Activated CD8-positive, alpha-beta memory T cell treated with anti-CD3 and anti-CD28 coated beads for 1 hour (primary cell): ENCODE measurements around the gene EXOC2.
"Not testable (repeated sequence)": the region's sequence is repeated elsewhere in the genome, so short reads cannot be mapped to it uniquely, and the experiment has no call there.

Source experiments
- DNase-seq, 2 donors: peaks; one replicate each; pipeline ENCODE4 v3.0.0-alpha.2; 2020; ENCODE audit warnings: low read depth in 1 of 2; ENCODE audit errors: extremely low read depth in 1 of 2

EXOC2 gene

GRCh38 chr6:683742-684440 is 9.0 kb downstream of the EXOC2 start:
- DNase-seq, result no peak

- DNase-seq, result no peak
Measured at GRCh38 chr6:680666-681340, 12.1 kb downstream of the EXOC2 start.

GRCh38 chr6:680251-680650 is 12.7 kb downstream of the EXOC2 start:
- no peak for DNase-seq

GRCh38 chr6:679282-679681 is 13.7 kb downstream of the EXOC2 start:
- no peak for DNase-seq

GRCh38 chr6:678520-678919 is 14.4 kb downstream of the EXOC2 start:
- DNase-seq, result no peak

- no peak for DNase-seq
Measured at GRCh38 chr6:677919-678318, 15.0 kb downstream of the EXOC2 start.

GRCh38 chr6:674956-675355 is 18.0 kb downstream of the EXOC2 start:
- DNase-seq, result no peak

GRCh38 chr6:674406-674805 is 18.5 kb downstream of the EXOC2 start:
- no peak for DNase-seq

GRCh38 chr6:667253-667927 is 25.5 kb downstream of the EXOC2 start:
- no peak for DNase-seq

- no peak for DNase-seq
Measured at GRCh38 chr6:665403-666267, 27.3 kb downstream of the EXOC2 start.

- DNase-seq, result not testable (repeated sequence)
Measured at GRCh38 chr6:663788-664187, 29.2 kb downstream of the EXOC2 start.

GRCh38 chr6:659716-660581 is 33.0 kb downstream of the EXOC2 start:
- no peak for DNase-seq

GRCh38 chr6:658244-658643 is 34.7 kb downstream of the EXOC2 start:
- no peak for DNase-seq

- DNase-seq, result no peak
Measured at GRCh38 chr6:657743-658142, 35.2 kb downstream of the EXOC2 start.

- no peak for DNase-seq
Measured at GRCh38 chr6:656460-657252, 36.3 kb downstream of the EXOC2 start, which contains the start of gene HUS1B. HUS1B (minus strand) TSS chr6:657100; CDS start chr6:656944, 156 bp downstream.

GRCh38 chr6:654136-654535 is 38.8 kb downstream of the EXOC2 start:
- DNase-seq, result no peak

- DNase-seq, result no peak
Measured at GRCh38 chr6:652865-653264, 40.1 kb downstream of the EXOC2 start.

GRCh38 chr6:650098-650497 is 42.8 kb downstream of the EXOC2 start:
- DNase-seq, result no peak

GRCh38 chr6:642805-643204 is 50.1 kb downstream of the EXOC2 start:
- DNase-seq, result no peak
